Natural killer cell (primary cell): Measurements from ENCODE around the gene EXD3. TPM values are rescaled to one million over a fixed set of nuclear protein-coding genes. Genes with fewer than 3 reads are reported as not detected.

ENCODE experiments used
- ATAC-seq, 3 donors: fragments of 150-1000 bp in 2 of 3; fragments of 200-7000 bp in 1 of 3; cut with Tn5 transposase; 1 replicate in 1 of 3; 2 replicates in 2 of 3; pipeline ENCODE4 v1.10.0; 2021; ENCODE audit warnings: mild to moderate bottlenecking in 2 of 3, moderate library complexity in 2 of 3
- DNase-seq, 2 donors: peaks; one replicate each; pipeline versions ENCODE4 v3.0.0 to v3.0.0-alpha.2; 2013 to 2021; ENCODE audit warnings: mixed read lengths in 1 of 2
- H3K27ac ChIP-seq: one replicate; pipeline ENCODE4 v1.5.1; 2013; ENCODE audit warnings: mild to moderate bottlenecking, low read length
- H3K27me3 ChIP-seq: one replicate; pipeline ENCODE4 v1.6.1; 2013; ENCODE audit warnings: low read length; ENCODE audit not compliant: control insufficient read depth, insufficient read depth
- H3K36me3 ChIP-seq: one replicate; pipeline ENCODE4 v1.6.1; 2013; ENCODE audit warnings: low read length; ENCODE audit not compliant: control insufficient read depth, insufficient read depth
- H3K4me1 ChIP-seq: one replicate; pipeline ENCODE4 v1.6.1; 2013; ENCODE audit warnings: low read length; ENCODE audit not compliant: control insufficient read depth, insufficient read depth
- H3K4me3 ChIP-seq: one replicate; pipeline ENCODE4 v1.5.1; 2013; ENCODE audit warnings: low read length
- H3K9me3 ChIP-seq: one replicate; pipeline ENCODE4 v1.6.1; 2013; ENCODE audit warnings: low read length; ENCODE audit not compliant: control insufficient read depth, insufficient read depth
- H3K27ac Mint-ChIP-seq, 2 donors: one replicate each; pipeline ENCODE4 v1.8.0; 2022; ENCODE audit warnings: mild to moderate bottlenecking in 2 of 2, mixed read lengths in 2 of 2, moderate library complexity in 1 of 2
- H3K27me3 Mint-ChIP-seq, 2 donors: one replicate each; pipeline ENCODE4 v1.8.0; 2022; ENCODE audit warnings: low read depth in 2 of 2, mixed read lengths in 2 of 2
- H3K36me3 Mint-ChIP-seq: one replicate; pipeline ENCODE4 v1.8.0; 2022; ENCODE audit warnings: mixed read lengths
- H3K4me1 Mint-ChIP-seq, 2 donors: one replicate each; pipeline ENCODE4 v1.8.0; 2022; ENCODE audit warnings: mixed read lengths in 2 of 2
- H3K4me3 Mint-ChIP-seq: one replicate; pipeline ENCODE4 v1.8.0; 2022; ENCODE audit warnings: mild to moderate bottlenecking, moderate library complexity, mixed read lengths
- H3K9me3 Mint-ChIP-seq, 2 donors: one replicate each; pipeline ENCODE4 v1.8.0; 2022; ENCODE audit warnings: mixed read lengths in 2 of 2
- WGBS: methylation state at CpG from one replicate; pipeline ENCODE4 v1.1.7; 2013; ENCODE audit warnings: missing lambda C conversion rate; ENCODE audit not compliant: insufficient coverage; 5-methylcytosine and 5-hydroxymethylcytosine counted together
- intact Hi-C: fragments of 100-400 bp; cut with micrococcal nuclease; formaldehyde crosslinking; loops from one replicate; pipeline ENCODE4 v1.14.2; 2022
- total RNA-seq, 4 donors: library from RNA; stranded (reverse); fragments of 120-200 nt in 1 of 4; gene quantifications; one replicate each; pipeline versions ENCODE4 v1.2.3 to v1.2.4, GENCODE V29; 2013 to 2022
- TF ChIP-seq, protein P1 (sequence below): fragments of 200-600 bp; IDR thresholded peaks from one replicate; pipeline ENCODE4 v1.8.0; 2022; ENCODE audit warnings: antibody characterized with exemption

EXD3 gene
- total RNA-seq, 3 donors from 2014 or later (not counting 1 experiment from before 2014, with no cell fraction given), result 28.0 to 35.3 (median 29.6) TPM

DNA sequence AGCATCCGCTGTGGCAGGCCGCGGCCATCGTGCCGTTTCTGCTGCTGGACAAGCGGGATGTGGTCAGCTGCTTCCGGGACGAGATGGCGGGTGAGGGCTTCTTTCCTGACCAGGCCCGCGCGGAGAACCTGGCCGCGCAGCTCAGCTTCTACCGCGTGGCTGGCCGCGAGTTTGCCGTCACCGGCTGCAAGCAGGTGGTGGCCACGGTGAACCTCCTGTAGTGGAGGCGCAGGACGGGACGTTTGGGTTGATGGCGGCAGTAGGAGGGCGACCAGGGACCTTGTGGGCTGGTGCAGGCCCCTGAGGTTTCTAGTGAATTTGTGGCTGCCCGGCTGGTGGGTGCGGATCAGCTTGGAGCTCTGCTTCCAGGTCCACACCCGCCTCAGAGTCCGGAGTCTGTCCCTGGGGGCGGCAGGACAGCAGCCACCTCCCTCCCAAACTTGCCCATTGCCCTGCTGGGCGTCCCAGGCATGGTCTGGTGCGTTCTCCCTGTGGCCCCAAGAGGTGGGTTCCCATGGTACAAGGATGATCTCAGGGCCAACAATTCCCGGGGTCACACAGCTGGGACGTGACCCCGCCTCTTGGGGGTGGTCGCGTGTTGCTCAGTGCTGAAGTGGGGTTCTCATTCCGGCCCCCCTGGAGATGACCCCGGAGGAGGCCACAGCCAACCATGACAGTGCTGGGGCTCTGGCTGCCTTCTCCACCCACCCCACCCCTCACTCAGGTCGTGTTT lies 143.1 kb downstream of the EXD3 start:
- Mint-ChIP-seq H3K27ac (no peak overlapping the region), H3K27me3 (no peaks in the 10 kb centered on the region), H3K9me3 (no peaks in the 10 kb centered on the region), H3K36me3 (no peaks in the 10 kb centered on the region), H3K4me1 (peaks cover 13 to 37% of the 10 kb centered on the region in 2 donors), H3K4me3 (peak overlapping the region; percentile 42)
- 94% methylated on average over 40 of the region's 41 CpGs for WGBS
- Histone ChIP-seq H3K9me3 (no peaks in the 10 kb centered on the region), H3K36me3 (peaks cover 7% of the 10 kb centered on the region), H3K27ac (no peak overlapping the region), H3K27me3 (no peaks in the 10 kb centered on the region), H3K4me1 (peaks cover 43% of the 10 kb centered on the region), H3K4me3 (no peak overlapping the region)
- TF ChIP-seq, protein P1, sequence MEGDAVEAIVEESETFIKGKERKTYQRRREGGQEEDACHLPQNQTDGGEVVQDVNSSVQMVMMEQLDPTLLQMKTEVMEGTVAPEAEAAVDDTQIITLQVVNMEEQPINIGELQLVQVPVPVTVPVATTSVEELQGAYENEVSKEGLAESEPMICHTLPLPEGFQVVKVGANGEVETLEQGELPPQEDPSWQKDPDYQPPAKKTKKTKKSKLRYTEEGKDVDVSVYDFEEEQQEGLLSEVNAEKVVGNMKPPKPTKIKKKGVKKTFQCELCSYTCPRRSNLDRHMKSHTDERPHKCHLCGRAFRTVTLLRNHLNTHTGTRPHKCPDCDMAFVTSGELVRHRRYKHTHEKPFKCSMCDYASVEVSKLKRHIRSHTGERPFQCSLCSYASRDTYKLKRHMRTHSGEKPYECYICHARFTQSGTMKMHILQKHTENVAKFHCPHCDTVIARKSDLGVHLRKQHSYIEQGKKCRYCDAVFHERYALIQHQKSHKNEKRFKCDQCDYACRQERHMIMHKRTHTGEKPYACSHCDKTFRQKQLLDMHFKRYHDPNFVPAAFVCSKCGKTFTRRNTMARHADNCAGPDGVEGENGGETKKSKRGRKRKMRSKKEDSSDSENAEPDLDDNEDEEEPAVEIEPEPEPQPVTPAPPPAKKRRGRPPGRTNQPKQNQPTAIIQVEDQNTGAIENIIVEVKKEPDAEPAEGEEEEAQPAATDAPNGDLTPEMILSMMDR, result no peak
- DNase-seq (no peak), ATAC-seq (no peak)
- intact Hi-C loops, result no loop called here

GRCh38 chr9:137278721-137279711 lies 143.9 kb downstream of the EXD3 start:
- peaks cover 13 to 43% of the 10 kb centered on the region in 2 donors for H3K4me1 Mint-ChIP-seq
- no peak overlapping the region for H3K4me3 Mint-ChIP-seq
- Histone ChIP-seq H3K27ac (no peak overlapping the region), H3K27me3 (no peaks in the 10 kb centered on the region), H3K4me3 (no peak overlapping the region), H3K9me3 (no peaks in the 10 kb centered on the region), H3K36me3 (peaks cover 7% of the 10 kb centered on the region), H3K4me1 (peaks cover 43% of the 10 kb centered on the region)
- DNase-seq (no peak), ATAC-seq (no peak)
- no peaks in the 10 kb centered on the region for H3K27me3 Mint-ChIP-seq
- intact Hi-C loops, result no loop called here
- 95% methylated on average over 139 of the region's 139 CpGs for WGBS
- H3K36me3 Mint-ChIP-seq, result no peaks in the 10 kb centered on the region
- TF ChIP-seq, protein P1, result no peak
- no peak overlapping the region for H3K27ac Mint-ChIP-seq
- no peaks in the 10 kb centered on the region for H3K9me3 Mint-ChIP-seq

- H3K4me1 ChIP-seq, result peaks cover 43% of the 10 kb centered on the region
- Mint-ChIP-seq H3K27me3 (no peaks in the 10 kb centered on the region), H3K4me1 (peaks cover 13 to 43% of the 10 kb centered on the region in 2 donors), H3K27ac (peak overlapping the region; percentile 72 to 91), H3K9me3 (no peaks in the 10 kb centered on the region), H3K36me3 (no peaks in the 10 kb centered on the region), H3K4me3 (peak overlapping the region; percentile 96)
- H3K27ac ChIP-seq, result peak overlapping the region; percentile 77
- WGBS, result 16% methylated on average over 54 of the region's 54 CpGs
- no peaks in the 10 kb centered on the region for H3K9me3 ChIP-seq
- intact Hi-C loops, result no loop called here
- no peaks in the 10 kb centered on the region for H3K27me3 ChIP-seq
- no peak for DNase-seq
- peak; percentile 12 to 24 (median 12) for ATAC-seq
- TF ChIP-seq, protein P1, result no peak
- H3K36me3 ChIP-seq, result peaks cover 11% of the 10 kb centered on the region
- H3K4me3 ChIP-seq, result peak overlapping the region; percentile 92
These were observed 144.8 kb downstream of the EXD3 start for GRCh38 chr9:137278061-137278701.
